T-helper 17 cell (primary cell): ENCODE data around the gene DLG2. TPM values are rescaled to one million over a fixed set of nuclear protein-coding genes. Genes with fewer than 3 reads are reported as not detected.

Experiments
- ATAC-seq: fragments of 150-1000 bp; cut with Tn5 transposase; 2 replicates; pipeline ENCODE4 v1.10.0; 2021; ENCODE audit warnings: mild to moderate bottlenecking, moderate library complexity
- DNase-seq, 3 donors: peaks; one replicate each; pipeline versions ENCODE4 v3.0.0 to v3.0.0-alpha.2; 2020 to 2021
- H3K9me3 ChIP-seq: one replicate; pipeline ENCODE4 v1.7.0; 2013; ENCODE audit warnings: low read length, mild to moderate bottlenecking; ENCODE audit not compliant: control insufficient read depth, poor library complexity, severe bottlenecking
- H3K27ac Mint-ChIP-seq: one replicate; pipeline ENCODE4 v1.8.0; 2022; ENCODE audit warnings: mild to moderate bottlenecking, moderate library complexity, mixed read lengths
- H3K27me3 Mint-ChIP-seq: one replicate; pipeline ENCODE4 v1.8.0; 2022; ENCODE audit warnings: mixed read lengths
- H3K36me3 Mint-ChIP-seq: one replicate; pipeline ENCODE4 v1.8.0; 2022; ENCODE audit warnings: low read depth, mixed read lengths
- H3K4me1 Mint-ChIP-seq: one replicate; pipeline ENCODE4 v1.8.0; 2022; ENCODE audit warnings: mild to moderate bottlenecking, mixed read lengths
- H3K4me3 Mint-ChIP-seq: one replicate; pipeline ENCODE4 v1.8.0; 2022; ENCODE audit warnings: mild to moderate bottlenecking, moderate library complexity, mixed read lengths
- total RNA-seq, 4 donors: library from RNA in 2 of 4; stranded (reverse) in 2 of 4; gene quantifications; one replicate each; pipeline ENCODE4 v1.2.3 and lab custom pipeline; 2022 to 2026

The DLG2 gene
- total RNA-seq, 2 donors from 2014 or later: 1.0 to 2.2 TPM

DNA sequence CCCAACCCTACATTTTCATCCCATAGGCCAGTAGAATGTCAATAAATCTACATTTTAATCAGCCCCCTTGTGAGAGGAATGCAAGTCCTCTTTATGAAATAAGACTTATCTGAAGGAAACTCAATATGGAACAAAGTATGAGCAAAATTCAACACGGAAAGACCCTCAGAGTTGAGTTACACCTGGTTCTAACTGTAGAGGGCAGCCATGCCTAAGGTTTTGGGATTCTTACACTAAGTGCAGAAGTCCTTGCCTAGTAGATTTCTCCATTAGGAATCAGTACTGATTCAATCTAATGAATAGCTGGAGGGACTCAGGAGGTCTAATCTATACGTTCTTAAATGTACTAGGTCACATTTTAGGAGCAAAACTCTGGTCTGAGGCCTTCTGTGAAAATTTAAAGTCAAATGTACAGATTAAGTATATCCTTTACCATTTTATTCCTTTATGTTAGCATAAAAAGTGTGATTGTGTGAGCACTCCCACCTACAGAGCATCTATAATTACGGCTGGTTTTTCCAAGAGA is 904.5 kb downstream of the DLG2 start:
- no peaks in the 10 kb centered on the region for H3K36me3 Mint-ChIP-seq
- no peak overlapping the region for H3K27ac Mint-ChIP-seq
- no peaks in the 10 kb centered on the region for H3K9me3 ChIP-seq
- DNase-seq (no peak), ATAC-seq (no peak)
- no peaks in the 10 kb centered on the region for H3K27me3 Mint-ChIP-seq
- no peak overlapping the region for H3K4me3 Mint-ChIP-seq
- no peaks in the 10 kb centered on the region for H3K4me1 Mint-ChIP-seq

DNA sequence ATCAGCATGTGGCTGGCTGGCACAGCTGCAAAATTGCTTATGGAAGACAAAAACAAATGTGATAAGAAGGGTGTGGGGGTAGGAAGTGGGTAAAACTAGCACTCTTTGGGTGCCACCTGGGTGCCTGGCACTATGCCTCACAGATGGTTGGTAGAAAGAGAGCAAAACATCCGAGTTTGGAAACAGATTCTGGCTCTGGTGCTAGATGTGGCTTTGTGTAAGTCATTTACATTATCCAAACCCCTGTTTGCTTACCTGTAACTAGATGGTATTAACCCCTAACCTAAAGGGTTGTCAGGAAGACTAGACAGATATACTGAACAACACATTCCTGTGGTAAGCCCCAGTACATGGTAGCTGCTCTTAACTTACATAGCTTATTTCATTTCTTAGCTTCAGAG is 905.6 kb downstream of the DLG2 start:
- H3K9me3 ChIP-seq: no peaks in the 10 kb centered on the region
- DNase-seq: no peak
- ATAC-seq: no peak
- no peaks in the 10 kb centered on the region for H3K27me3 Mint-ChIP-seq
- no peak overlapping the region for H3K27ac Mint-ChIP-seq
- no peaks in the 10 kb centered on the region for H3K36me3 Mint-ChIP-seq
- no peaks in the 10 kb centered on the region for H3K4me1 Mint-ChIP-seq
- H3K4me3 Mint-ChIP-seq: no peak overlapping the region

DNA sequence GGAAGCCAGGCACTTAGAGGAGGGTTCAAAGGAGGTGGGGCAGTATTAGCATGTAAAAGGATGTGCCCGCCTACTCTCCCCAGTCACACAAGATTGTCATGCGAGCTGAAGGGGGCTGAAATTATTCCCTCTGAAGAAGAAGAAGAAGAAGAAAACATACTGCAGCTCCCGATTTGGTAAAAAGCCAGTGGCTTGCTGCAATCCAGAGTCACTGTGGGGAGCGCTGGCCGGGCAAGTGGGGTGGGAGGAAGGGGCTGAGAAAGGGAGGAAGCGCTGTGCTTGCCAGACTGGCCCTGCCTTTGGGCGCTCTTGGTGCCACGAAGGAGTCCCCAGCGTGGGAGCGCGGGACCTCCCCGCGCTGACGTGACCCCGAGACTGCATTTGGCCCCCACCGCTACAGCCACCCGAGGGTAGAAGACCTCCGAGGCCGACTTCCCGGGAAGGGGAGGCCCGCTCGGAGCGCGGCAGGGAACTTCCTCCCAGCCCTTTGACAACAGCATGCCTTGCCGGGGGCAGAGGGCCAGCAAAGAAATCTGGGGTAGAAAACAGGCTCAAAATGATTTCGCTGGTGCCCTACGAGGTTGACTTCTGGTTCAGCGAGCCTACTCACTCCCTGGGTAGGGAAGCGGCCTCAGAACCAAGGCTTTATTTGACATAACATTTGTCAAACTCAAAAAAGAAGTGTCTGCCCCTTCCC is 906.3 kb downstream of the DLG2 start:
- no peaks in the 10 kb centered on the region for H3K27me3 Mint-ChIP-seq
- H3K4me3 Mint-ChIP-seq: no peak overlapping the region
- H3K27ac Mint-ChIP-seq: no peak overlapping the region
- DNase-seq (no peak), ATAC-seq (no peak)
- no peaks in the 10 kb centered on the region for H3K4me1 Mint-ChIP-seq
- H3K36me3 Mint-ChIP-seq: no peaks in the 10 kb centered on the region
- no peaks in the 10 kb centered on the region for H3K9me3 ChIP-seq

DNA sequence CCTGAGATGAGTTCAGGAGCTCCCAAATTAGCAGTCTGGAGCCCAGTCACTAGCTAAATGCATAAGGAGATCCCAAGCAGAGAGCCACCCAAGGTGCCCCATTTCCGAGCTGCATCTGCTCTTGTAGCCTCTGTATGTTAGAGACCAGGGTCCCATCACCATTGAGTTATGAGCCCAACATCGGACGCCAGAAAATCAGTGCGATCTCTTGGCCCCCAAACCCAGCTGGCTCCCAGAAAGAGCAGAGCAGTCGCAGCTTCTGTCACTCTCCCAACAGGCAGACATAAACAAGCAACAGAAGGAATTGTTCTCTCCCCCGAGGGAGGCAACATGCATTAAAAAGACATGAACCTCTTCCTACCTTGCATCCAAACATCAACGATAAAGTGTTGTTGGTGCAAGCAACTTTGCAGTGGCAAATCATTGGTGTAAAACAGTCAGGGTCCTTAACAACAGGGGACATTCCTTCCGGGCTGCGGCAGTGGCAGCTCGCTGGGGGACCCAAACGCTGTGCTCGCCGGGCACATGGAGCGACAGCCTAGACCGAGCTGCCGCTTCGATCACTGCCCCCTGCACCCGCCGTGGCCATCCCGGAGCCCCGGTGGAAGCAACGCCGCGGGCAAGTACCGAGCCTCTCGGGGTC is 907.1 kb downstream of the DLG2 start:
- Mint-ChIP-seq H3K4me1 (no peaks in the 10 kb centered on the region), H3K4me3 (no peak overlapping the region), H3K27ac (no peak overlapping the region), H3K27me3 (no peaks in the 10 kb centered on the region), H3K36me3 (no peaks in the 10 kb centered on the region)
- ATAC-seq: no peak
- DNase-seq: no peak
- H3K9me3 ChIP-seq: no peaks in the 10 kb centered on the region

DNA sequence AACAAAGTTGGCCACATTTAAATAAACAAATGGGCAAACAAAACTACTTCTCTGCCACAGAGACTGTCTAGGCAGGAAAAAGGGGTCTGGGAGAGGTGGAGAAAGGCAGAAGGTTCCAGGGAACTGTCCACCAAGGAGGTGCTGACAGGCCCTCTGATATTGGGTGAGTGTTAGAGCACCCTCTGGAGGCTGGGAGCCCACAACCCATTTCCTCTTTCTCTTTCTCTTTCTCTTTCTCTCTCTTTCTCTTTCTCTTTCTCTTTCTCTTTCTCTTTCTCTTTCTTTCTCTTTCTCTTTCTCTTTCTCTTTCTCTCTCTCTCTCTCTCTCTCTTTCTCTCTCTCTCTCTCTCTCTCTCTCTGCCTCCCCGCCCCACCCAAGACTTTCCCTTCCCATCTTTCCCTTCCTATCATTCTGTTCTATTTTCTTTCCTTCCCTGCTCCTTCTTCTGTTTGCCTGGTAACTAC is 912.8 kb downstream of the DLG2 start:
- Mint-ChIP-seq H3K27me3 (no peaks in the 10 kb centered on the region), H3K36me3 (no peaks in the 10 kb centered on the region), H3K4me1 (no peaks in the 10 kb centered on the region), H3K4me3 (no peak overlapping the region), H3K27ac (no peak overlapping the region)
- ATAC-seq (no peak), DNase-seq (no peak)
- H3K9me3 ChIP-seq: no peaks in the 10 kb centered on the region

DNA sequence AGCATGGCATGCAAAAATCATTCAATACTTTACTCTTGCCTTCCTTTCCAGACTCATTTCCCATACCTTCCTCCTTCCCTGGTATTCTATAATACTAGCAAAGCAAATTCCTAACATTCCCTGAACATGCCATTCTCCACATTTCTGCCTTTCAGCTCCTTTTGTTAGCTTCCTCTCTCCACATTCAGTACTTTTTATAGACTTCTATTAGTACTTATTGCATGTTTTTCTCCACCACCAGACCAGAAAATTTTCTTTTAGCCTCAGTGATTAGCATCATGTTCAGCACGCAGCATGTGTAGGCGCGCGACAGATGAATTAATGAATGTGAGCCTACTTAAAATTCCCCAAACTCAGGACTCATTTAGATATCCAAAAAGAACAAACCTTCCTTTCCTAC is 935.3 kb downstream of the DLG2 start:
- H3K36me3 Mint-ChIP-seq: no peaks in the 10 kb centered on the region
- no peak overlapping the region for H3K27ac Mint-ChIP-seq
- no peak overlapping the region for H3K4me3 Mint-ChIP-seq
- H3K4me1 Mint-ChIP-seq: no peaks in the 10 kb centered on the region
- DNase-seq (no peak), ATAC-seq (no peak)
- peaks cover under 1% of the 10 kb centered on the region for H3K9me3 ChIP-seq
- H3K27me3 Mint-ChIP-seq: no peaks in the 10 kb centered on the region

DNA sequence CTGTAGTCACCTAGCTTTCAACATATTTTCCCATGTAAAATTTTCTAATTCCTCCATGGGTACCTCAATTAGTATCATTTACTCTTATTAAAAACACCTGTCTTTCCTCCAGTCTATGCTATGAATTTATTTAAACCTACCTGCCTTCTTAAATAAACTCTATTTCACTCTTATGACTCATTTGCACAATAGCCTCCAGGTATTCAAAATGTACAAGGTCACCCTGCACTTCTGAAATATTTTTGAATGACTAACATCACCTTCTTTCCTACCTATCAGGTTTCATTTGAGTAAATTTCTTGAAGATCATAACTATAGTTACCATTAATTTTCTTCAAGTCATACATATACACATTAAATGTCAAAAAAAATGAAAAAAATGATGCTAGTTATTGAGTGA is 939.7 kb downstream of the DLG2 start:
- H3K27ac Mint-ChIP-seq: no peak overlapping the region
- H3K4me1 Mint-ChIP-seq: no peaks in the 10 kb centered on the region
- H3K4me3 Mint-ChIP-seq: no peak overlapping the region
- H3K36me3 Mint-ChIP-seq: no peaks in the 10 kb centered on the region
- no peaks in the 10 kb centered on the region for H3K9me3 ChIP-seq
- no peak for DNase-seq
- ATAC-seq: no peak
- no peaks in the 10 kb centered on the region for H3K27me3 Mint-ChIP-seq

DNA sequence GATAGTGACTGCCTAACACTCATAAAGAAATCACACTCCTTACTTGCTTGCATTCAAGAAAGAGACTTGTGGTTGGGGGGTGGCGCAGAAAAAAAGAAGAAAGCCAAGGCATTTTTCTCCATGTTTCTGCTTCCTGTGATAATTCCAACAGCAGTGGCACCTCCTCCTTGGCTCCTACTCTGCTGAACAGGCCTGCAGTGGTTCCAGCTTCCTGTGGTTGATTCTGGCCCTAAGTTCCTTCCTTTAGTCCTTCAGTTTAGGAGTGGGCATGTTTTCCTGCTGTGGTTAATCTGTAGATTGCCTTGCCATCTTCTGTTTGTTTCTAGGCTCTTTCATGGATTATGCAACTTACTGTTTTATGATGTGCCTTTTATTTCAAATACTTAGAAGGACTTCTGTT is 940.4 kb downstream of the DLG2 start:
- DNase-seq: no peak
- Mint-ChIP-seq H3K36me3 (no peaks in the 10 kb centered on the region), H3K4me3 (no peak overlapping the region), H3K27me3 (no peaks in the 10 kb centered on the region), H3K4me1 (no peaks in the 10 kb centered on the region), H3K27ac (no peak overlapping the region)
- no peak for ATAC-seq
- H3K9me3 ChIP-seq: no peaks in the 10 kb centered on the region

DNA sequence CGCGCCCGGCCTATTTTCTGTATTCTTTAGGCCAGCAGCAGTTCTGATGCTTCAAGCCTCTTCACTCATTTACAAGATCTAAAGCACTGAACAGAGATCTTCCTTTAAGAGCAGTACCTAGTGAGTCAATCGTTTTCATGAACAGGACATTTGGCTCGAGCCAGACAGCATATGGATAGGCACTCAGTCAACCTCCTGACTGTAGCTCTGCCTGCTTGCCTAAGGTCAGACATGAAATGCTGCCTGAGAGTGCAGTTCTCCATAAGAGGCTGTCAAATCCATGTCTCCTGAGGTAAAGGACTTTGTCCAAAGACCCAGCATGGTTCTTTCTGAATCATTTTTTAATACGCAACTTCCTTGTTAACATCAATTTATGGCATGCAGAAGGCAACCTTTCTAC is 941.2 kb downstream of the DLG2 start:
- DNase-seq (no peak), ATAC-seq (no peak)
- no peak overlapping the region for H3K27ac Mint-ChIP-seq
- no peak overlapping the region for H3K4me3 Mint-ChIP-seq
- H3K36me3 Mint-ChIP-seq: no peaks in the 10 kb centered on the region
- no peaks in the 10 kb centered on the region for H3K27me3 Mint-ChIP-seq
- H3K4me1 Mint-ChIP-seq: no peaks in the 10 kb centered on the region
- H3K9me3 ChIP-seq: no peaks in the 10 kb centered on the region

DNA sequence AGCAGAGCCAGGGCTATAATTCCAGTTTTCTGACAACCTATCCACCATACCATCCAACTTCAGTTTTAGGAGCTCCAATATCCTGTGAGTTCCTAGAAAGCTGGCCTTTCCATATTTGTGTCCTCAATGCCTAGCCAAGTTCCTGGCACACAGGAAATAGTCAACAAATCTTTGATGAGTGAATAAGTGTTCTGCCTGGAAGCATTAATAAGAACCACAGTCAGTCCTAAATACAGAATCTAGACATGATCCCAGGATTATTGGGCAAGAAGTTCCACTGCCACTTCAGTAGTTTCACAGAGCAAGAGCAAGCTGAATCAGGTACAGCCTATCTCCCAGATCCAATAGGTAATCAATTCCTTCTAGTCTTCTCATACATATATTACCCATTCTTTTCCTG is 942.0 kb downstream of the DLG2 start:
- no peaks in the 10 kb centered on the region for H3K36me3 Mint-ChIP-seq
- H3K27ac Mint-ChIP-seq: no peak overlapping the region
- no peaks in the 10 kb centered on the region for H3K9me3 ChIP-seq
- H3K4me3 Mint-ChIP-seq: no peak overlapping the region
- H3K27me3 Mint-ChIP-seq: no peaks in the 10 kb centered on the region
- DNase-seq (no peak), ATAC-seq (no peak)
- no peaks in the 10 kb centered on the region for H3K4me1 Mint-ChIP-seq

DNA sequence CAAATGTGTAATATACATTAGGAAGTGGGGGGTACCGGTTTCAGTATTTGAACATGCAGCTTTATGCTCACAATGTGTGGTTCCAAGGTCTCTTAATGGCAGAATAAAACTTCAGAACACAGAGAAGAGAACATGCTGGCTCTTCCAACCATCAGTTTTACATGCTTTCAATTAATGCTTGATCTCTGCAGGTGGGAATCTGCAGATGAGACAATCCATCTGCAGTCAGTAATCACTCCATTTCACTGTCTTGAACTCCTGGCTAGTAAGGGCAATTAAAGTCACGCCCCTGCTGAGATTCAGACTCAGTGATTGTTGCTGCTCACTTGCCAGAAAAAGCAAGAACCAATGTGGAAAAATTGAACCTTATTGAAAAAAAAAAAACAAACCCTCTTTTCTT is 945.7 kb downstream of the DLG2 start:
- ATAC-seq (no peak), DNase-seq (no peak)
- H3K4me3 Mint-ChIP-seq: no peak overlapping the region
- no peaks in the 10 kb centered on the region for H3K9me3 ChIP-seq
- H3K4me1 Mint-ChIP-seq: no peaks in the 10 kb centered on the region
- H3K27ac Mint-ChIP-seq: no peak overlapping the region
- H3K36me3 Mint-ChIP-seq: no peaks in the 10 kb centered on the region
- no peaks in the 10 kb centered on the region for H3K27me3 Mint-ChIP-seq

DNA sequence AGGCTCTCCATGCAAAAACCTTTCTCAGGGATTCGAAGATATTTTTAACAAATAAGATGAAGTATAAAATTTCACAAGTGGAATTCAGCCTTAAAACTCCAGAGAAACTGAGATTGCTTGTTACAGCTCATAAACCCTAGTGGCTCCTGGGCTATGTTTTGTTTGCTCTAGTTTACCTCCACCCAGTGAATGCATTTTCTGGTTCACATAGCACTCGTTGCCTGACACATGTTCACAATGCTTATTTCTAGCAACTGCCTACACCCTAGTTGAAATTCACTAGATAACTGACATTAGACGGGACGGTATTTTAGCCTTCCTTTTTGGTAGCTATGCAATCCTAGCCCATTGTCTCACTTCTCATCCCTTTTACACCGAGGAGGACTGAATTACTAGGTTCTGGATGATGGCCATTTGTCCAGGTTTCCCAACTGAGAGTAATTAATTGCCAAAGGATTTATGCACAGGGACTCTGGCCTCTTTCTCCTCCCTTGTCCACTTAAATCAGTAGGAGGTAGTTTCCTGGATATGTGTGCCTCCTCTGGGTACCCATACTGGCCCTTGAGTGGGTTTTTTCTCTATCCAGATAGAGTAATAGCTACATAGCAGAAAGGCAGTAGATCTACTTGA is 951.6 kb downstream of the DLG2 start:
- H3K4me3 Mint-ChIP-seq: no peak overlapping the region
- no peaks in the 10 kb centered on the region for H3K27me3 Mint-ChIP-seq
- no peaks in the 10 kb centered on the region for H3K36me3 Mint-ChIP-seq
- no peaks in the 10 kb centered on the region for H3K9me3 ChIP-seq
- no peak for DNase-seq
- no peak for ATAC-seq
- no peaks in the 10 kb centered on the region for H3K4me1 Mint-ChIP-seq
- H3K27ac Mint-ChIP-seq: no peak overlapping the region

DNA sequence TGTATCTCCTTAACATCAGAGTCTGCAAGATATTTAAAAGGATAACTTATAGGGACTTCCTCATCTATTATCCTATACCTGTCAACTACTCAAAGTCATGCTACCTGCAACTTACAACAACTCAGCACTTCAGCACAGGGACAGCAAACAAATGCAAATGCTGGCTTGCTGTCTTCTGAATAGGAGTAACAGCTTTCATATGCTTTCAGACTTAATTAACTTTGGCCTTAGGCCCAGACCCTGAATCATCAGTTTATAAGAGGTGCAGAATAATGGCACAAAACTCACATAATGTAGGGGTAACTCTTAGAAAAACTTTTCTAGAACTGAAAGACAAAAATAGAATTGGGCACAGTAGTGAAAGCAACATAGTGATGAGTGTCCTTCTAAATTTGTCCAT is 953.4 kb downstream of the DLG2 start:
- no peaks in the 10 kb centered on the region for H3K9me3 ChIP-seq
- DNase-seq (no peak), ATAC-seq (no peak)
- Mint-ChIP-seq H3K27ac (no peak overlapping the region), H3K4me1 (no peaks in the 10 kb centered on the region), H3K4me3 (no peak overlapping the region), H3K36me3 (no peaks in the 10 kb centered on the region), H3K27me3 (no peaks in the 10 kb centered on the region)
